ENCODE data around the gene PTPMT1. TPM values are rescaled to one million over a fixed set of nuclear protein-coding genes. Genes with fewer than 3 reads are reported as not detected.
A peak's percentile ranks its signal among the peaks of the same experiment; 100 is the strongest.

The PTPMT1 gene
- total RNA-seq, 4 donors from 2014 or later = 70.0 to 95.7 (median 83.6) TPM

- peak overlapping the region in 1 of 4 donors; percentile 11 for H3K27ac ChIP-seq
- peaks cover 0 to 41% of the 10 kb centered on the region in 2 donors for H3K36me3 ChIP-seq
- 78% methylated on average over 6 of the region's 6 CpGs; no CpG with 5 or more reads in 1 of the 2 donors for WGBS, 2 donors (ENCODE audit: low coverage in 1 of 2)
- no peak overlapping the region for H3K4me3 ChIP-seq
- ATAC-seq = peak; percentile 8
- peaks cover 34% of the 10 kb centered on the region for H3K27me3 ChIP-seq
- peaks cover 0 to 4% (median 0%) of the 10 kb centered on the region in 3 donors for H3K9me3 ChIP-seq
- TF ChIP-seq POLR2AphosphoS5 (IDR thresholded peaks at IDR 0.05) (no peak), EP300 (IDR thresholded peaks at IDR 0.05) (no peak), POLR2A (IDR thresholded peaks at IDR 0.05) (no peak), CTCF (IDR thresholded peaks at IDR 0.05) (no peak)
- H3K4me1 ChIP-seq = peaks cover 0 to 35% (median 0%) of the 10 kb centered on the region in 3 donors
Measured at GRCh38 chr11:47587039-47587716, 21.8 kb downstream of the PTPMT1 start.

- 83% methylated on average over 1 of the region's 14 CpGs; no CpG with 5 or more reads in 1 of the 2 donors for WGBS, 2 donors (ENCODE audit: low coverage in 1 of 2)
- Histone ChIP-seq H3K4me3 (no peak overlapping the region), H3K4me1 (peaks cover 0 to 35% (median 0%) of the 10 kb centered on the region in 3 donors), H3K36me3 (peaks cover 0 to 35% of the 10 kb centered on the region in 2 donors), H3K27me3 (peaks cover 41% of the 10 kb centered on the region), H3K27ac (no peak overlapping the region), H3K9me3 (peaks cover 0 to 4% (median 0%) of the 10 kb centered on the region in 3 donors)
- no peak for TF ChIP-seq POLR2AphosphoS5 (IDR thresholded peaks at IDR 0.05)
- ATAC-seq = peak; percentile 49
Measured at GRCh38 chr11:47587723-47588326, 22.4 kb downstream of the PTPMT1 start.

- no peak for ATAC-seq
- peak overlapping the region in 1 of 2 donors; percentile 49 for H3K4me3 ChIP-seq
- H3K27me3 ChIP-seq = peaks cover 54% of the 10 kb centered on the region
- WGBS, 2 donors (ENCODE audit: low coverage in 1 of 2) = 100% methylated on average over 1 to 6 of the region's 11 CpGs
- peaks cover 0 to 22% of the 10 kb centered on the region in 2 donors for H3K36me3 ChIP-seq
- TF ChIP-seq POLR2A (IDR thresholded peaks at IDR 0.05) = no peak
- TF ChIP-seq EP300 (IDR thresholded peaks at IDR 0.05) = no peak
- TF ChIP-seq POLR2AphosphoS5 (IDR thresholded peaks at IDR 0.05) = no peak
- no peak for TF ChIP-seq CTCF (IDR thresholded peaks at IDR 0.05)
- H3K27ac ChIP-seq = peak overlapping the region in 2 of 4 donors; percentile 5 to 64
- peaks cover 0 to 4% (median 0%) of the 10 kb centered on the region in 3 donors for H3K9me3 ChIP-seq
- peaks cover 0 to 46% (median 8%) of the 10 kb centered on the region in 3 donors for H3K4me1 ChIP-seq
Measured at GRCh38 chr11:47589118-47589517, 23.7 kb downstream of the PTPMT1 start.

GRCh38 chr11:47589584-47589976 is 24.2 kb downstream of the PTPMT1 start:
- 85% methylated on average over 4 of the region's 51 CpGs; no CpG with 5 or more reads in 1 of the 2 donors for WGBS, 2 donors (ENCODE audit: low coverage in 1 of 2)
- peak overlapping the region in 2 of 4 donors; percentile 22 to 64 for H3K27ac ChIP-seq
- ATAC-seq = peak; percentile 15

More at GRCh38 chr11:47589584-47589976, 24.2 kb downstream of the PTPMT1 start:
- Histone ChIP-seq H3K36me3 (peaks cover 0 to 17% of the 10 kb centered on the region in 2 donors), H3K27me3 (peaks cover 58% of the 10 kb centered on the region), H3K4me3 (peak overlapping the region in 1 of 2 donors; percentile 49), H3K4me1 (peaks cover 0 to 50% (median 11%) of the 10 kb centered on the region in 3 donors), H3K9me3 (peaks cover 0 to 4% (median 0%) of the 10 kb centered on the region in 3 donors)
- TF ChIP-seq POLR2AphosphoS5 (IDR thresholded peaks at IDR 0.05) (no peak), CTCF (IDR thresholded peaks at IDR 0.05) (no peak), POLR2A (IDR thresholded peaks at IDR 0.05) (no peak), EP300 (IDR thresholded peaks at IDR 0.05) (no peak)
